ENCODE measurements around the gene TSPAN9.

TSPAN9 gene

DNA sequence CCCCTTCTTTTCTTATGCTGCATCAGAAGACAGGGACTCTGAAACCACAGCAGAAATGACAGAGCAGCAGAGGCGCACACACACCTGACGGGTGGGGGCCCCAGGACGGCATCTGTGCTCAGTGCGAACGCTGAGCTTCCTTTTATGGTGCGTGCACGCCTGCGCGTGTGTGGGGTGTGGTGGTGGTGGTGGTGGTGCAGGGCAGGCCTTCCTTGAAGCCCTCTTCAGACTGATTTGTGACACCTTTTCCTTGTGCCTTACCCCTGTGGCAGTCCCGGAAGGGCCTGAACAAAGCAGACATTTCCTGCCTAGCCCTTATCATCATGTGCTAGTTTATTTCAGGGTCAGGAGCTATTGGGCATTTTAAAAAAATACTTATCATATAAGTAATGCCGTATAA is 75.7 kb downstream of the TSPAN9 start:
- H3K4me3 ChIP-seq (ENCODE audit: low read depth, low read length, poor library complexity, severe bottlenecking): no peak overlapping the region
- H2AFZ ChIP-seq (ENCODE audit: low read length): no peak overlapping the region
- peaks cover 18% of the 10 kb centered on the region; the same call in 1 of the 2 replicates for H3K27me3 ChIP-seq (ENCODE audit: insufficient read depth, low read length)
- no peak overlapping the region for H3K9ac ChIP-seq (ENCODE audit: low read length)
- H3K9me2 ChIP-seq (ENCODE audit: low read depth, low read length): no peaks in the 10 kb centered on the region
- TF ChIP-seq EZH2 (IDR thresholded peaks at IDR 0.05; ENCODE audit: borderline replicate concordance, low read length): no peak
- TF ChIP-seq, protein P1, sequence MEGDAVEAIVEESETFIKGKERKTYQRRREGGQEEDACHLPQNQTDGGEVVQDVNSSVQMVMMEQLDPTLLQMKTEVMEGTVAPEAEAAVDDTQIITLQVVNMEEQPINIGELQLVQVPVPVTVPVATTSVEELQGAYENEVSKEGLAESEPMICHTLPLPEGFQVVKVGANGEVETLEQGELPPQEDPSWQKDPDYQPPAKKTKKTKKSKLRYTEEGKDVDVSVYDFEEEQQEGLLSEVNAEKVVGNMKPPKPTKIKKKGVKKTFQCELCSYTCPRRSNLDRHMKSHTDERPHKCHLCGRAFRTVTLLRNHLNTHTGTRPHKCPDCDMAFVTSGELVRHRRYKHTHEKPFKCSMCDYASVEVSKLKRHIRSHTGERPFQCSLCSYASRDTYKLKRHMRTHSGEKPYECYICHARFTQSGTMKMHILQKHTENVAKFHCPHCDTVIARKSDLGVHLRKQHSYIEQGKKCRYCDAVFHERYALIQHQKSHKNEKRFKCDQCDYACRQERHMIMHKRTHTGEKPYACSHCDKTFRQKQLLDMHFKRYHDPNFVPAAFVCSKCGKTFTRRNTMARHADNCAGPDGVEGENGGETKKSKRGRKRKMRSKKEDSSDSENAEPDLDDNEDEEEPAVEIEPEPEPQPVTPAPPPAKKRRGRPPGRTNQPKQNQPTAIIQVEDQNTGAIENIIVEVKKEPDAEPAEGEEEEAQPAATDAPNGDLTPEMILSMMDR (IDR thresholded peaks at IDR 0.05; ENCODE audit: low read length): no peak
- no peaks in the 10 kb centered on the region for H3F3A ChIP-seq (ENCODE audit: insufficient read depth, low read length)
- H3K4me1 ChIP-seq (ENCODE audit: insufficient read depth, low read length, severe bottlenecking): no peaks in the 10 kb centered on the region
- no peaks in the 10 kb centered on the region for H4K20me1 ChIP-seq (ENCODE audit: insufficient read depth, low read length)
- no peak overlapping the region for H3K4me2 ChIP-seq (ENCODE audit: low read length)
- no peaks in the 10 kb centered on the region for H3K9me3 ChIP-seq (ENCODE audit: low read length)
- no peaks in the 10 kb centered on the region for H3K79me2 ChIP-seq (ENCODE audit: insufficient read depth, low read length)
- no peaks in the 10 kb centered on the region for H3K36me3 ChIP-seq (ENCODE audit: insufficient read depth, low read length)
- no peak overlapping the region for H3K27ac ChIP-seq (ENCODE audit: low read depth, low read length, poor library complexity, severe bottlenecking)

DNA sequence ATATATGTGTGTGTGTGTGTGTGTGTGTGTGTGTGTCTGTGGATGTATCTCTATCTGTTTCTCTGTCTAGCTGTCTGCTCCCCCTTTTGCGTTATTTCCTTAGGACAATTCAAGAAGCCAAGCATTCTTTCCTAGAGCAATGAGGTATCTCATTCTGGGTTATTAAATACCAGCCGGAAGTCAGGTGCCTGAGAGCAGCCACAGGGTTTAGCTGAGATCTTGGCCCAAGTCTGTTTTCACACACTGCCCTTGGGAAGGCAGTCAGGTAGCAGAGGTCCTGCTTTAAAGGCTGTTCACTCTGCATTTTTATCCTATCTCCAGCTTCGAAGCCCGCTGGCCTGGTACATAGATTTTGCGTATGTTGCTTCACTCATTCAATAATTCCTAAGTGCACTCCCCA is 76.8 kb downstream of the TSPAN9 start:
- TF ChIP-seq, protein P1 (IDR thresholded peaks at IDR 0.05; ENCODE audit: low read length): no peak
- TF ChIP-seq EZH2 (IDR thresholded peaks at IDR 0.05; ENCODE audit: borderline replicate concordance, low read length): no peak
- Histone ChIP-seq H3K27ac (ENCODE audit: low read depth, low read length, poor library complexity, severe bottlenecking) (no peak overlapping the region), H3F3A (ENCODE audit: insufficient read depth, low read length) (no peaks in the 10 kb centered on the region), H4K20me1 (ENCODE audit: insufficient read depth, low read length) (no peaks in the 10 kb centered on the region), H3K27me3 (ENCODE audit: insufficient read depth, low read length) (peaks cover 18% of the 10 kb centered on the region; the same call in 1 of the 2 replicates), H3K9me3 (ENCODE audit: low read length) (no peaks in the 10 kb centered on the region), H3K9ac (ENCODE audit: low read length) (no peak overlapping the region), H3K9me2 (ENCODE audit: low read depth, low read length) (no peaks in the 10 kb centered on the region), H3K4me3 (ENCODE audit: low read depth, low read length, poor library complexity, severe bottlenecking) (no peak overlapping the region), H2AFZ (ENCODE audit: low read length) (no peak overlapping the region), H3K79me2 (ENCODE audit: insufficient read depth, low read length) (no peaks in the 10 kb centered on the region), H3K36me3 (ENCODE audit: insufficient read depth, low read length) (no peaks in the 10 kb centered on the region), H3K4me2 (ENCODE audit: low read length) (no peak overlapping the region), H3K4me1 (ENCODE audit: insufficient read depth, low read length, severe bottlenecking) (no peaks in the 10 kb centered on the region)

DNA sequence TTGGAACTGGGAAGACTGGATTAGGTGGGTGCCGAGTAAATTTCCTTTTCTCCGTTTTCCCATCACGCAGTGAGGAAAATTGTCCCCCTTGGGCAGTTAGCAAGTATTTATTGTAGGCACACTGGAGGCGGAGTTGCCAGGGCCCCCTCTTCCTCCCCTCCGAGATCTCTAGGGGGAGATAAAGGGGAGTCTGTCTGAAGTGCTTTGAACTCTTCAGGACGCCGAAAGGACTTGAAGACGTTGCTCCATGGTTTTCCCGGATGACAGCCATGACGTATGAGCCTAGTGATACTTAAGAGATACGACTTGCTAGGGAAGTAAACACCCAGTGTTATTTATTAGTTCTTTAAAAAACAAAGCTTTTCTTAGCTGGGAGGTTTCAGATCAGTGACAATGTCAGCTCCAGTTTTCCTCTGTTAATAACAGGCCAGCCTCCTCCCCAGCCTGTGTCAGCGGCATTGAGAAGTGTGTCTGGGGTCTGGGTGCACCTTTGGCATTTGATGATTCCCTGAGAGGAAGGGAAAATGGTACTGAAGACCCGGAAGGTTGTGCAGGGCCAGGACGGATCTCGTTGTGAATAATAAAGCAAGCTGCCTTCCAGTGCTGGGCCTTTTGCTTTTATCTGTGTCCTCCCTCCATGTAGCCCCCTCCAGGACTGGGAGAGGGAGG is 78.7 kb downstream of the TSPAN9 start:
- TF ChIP-seq EZH2 (IDR thresholded peaks at IDR 0.05; ENCODE audit: borderline replicate concordance, low read length): no peak
- TF ChIP-seq, protein P1 (IDR thresholded peaks at IDR 0.05; ENCODE audit: low read length): no peak
- Histone ChIP-seq H3K79me2 (ENCODE audit: insufficient read depth, low read length) (no peaks in the 10 kb centered on the region), H3K4me3 (ENCODE audit: low read depth, low read length, poor library complexity, severe bottlenecking) (no peak overlapping the region), H3K27ac (ENCODE audit: low read depth, low read length, poor library complexity, severe bottlenecking) (no peak overlapping the region), H3K9me3 (ENCODE audit: low read length) (no peaks in the 10 kb centered on the region), H3K36me3 (ENCODE audit: insufficient read depth, low read length) (no peaks in the 10 kb centered on the region), H2AFZ (ENCODE audit: low read length) (no peak overlapping the region), H3K4me1 (ENCODE audit: insufficient read depth, low read length, severe bottlenecking) (no peaks in the 10 kb centered on the region), H4K20me1 (ENCODE audit: insufficient read depth, low read length) (no peaks in the 10 kb centered on the region), H3K27me3 (ENCODE audit: insufficient read depth, low read length) (0 out of 2 replicates have a peak, but pooled peaks cover 1% of the 10 kb centered on the region), H3K4me2 (ENCODE audit: low read length) (no peak overlapping the region), H3K9me2 (ENCODE audit: low read depth, low read length) (no peaks in the 10 kb centered on the region), H3K9ac (ENCODE audit: low read length) (no peak overlapping the region), H3F3A (ENCODE audit: insufficient read depth, low read length) (no peaks in the 10 kb centered on the region)

All from OCI-LY1 (cell line).